ENCODE results near the gene TADA3. TPM values are rescaled to one million over a fixed set of nuclear protein-coding genes. Genes with fewer than 3 reads are reported as not detected.
"Not testable (repeated sequence)": the region's sequence is repeated elsewhere in the genome, so short reads cannot be mapped to it uniquely, and the experiment has no call there.

Gene TADA3
- total RNA-seq, 1 experiment from 2014 or later = 49.2 TPM

DNA sequence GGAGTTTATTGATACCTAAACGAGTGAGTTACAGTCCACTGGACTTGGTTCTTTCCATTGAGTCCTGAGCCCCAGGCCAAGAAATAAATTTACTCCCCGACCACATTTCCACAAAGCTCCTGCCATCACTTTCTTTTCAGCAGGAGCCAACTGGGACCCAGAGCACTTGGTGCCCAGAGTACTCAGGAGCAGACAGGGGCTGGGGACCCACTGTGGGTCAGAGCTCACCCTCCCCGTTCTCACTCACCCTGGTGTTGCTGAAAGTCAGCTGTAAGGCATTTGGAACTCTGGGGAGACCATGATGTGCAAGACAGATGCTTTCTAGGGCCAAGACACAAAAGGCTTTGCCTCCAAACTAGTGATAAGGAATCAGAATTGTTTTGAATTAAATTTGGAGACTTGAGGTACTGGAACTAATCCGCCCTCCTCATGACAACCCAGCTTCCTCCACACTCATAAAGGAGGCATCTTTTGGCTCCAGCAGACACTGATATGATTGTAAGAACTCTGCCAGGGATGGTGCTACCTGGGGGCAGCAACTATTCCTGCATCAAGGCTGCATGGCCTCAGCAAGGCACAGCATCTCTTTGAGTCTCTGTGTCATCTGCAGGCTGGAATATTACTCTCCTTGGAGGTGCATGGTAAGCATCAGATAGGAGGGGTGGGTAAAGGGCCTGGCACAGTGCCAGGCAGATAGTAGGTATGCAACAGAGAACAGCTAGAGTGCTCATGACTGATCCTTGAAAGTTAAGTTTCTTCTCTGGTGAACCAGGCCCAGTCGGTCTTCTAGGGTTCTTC lies 15.2 kb downstream of the TADA3 start:
- Histone ChIP-seq H3K9me3 (no peaks in the 10 kb centered on the region), H3K4me3 (ENCODE audit: low read depth, low read length) (no peak overlapping the region), H3K27me3 (replicated peaks; ENCODE audit: control insufficient read depth, insufficient read depth, low read length) (no peaks in the 10 kb centered on the region), H3K36me3 (ENCODE audit: control insufficient read depth, insufficient read depth, low read length) (no peaks in the 10 kb centered on the region), H3K4me1 (no peaks in the 10 kb centered on the region)
- H3K36me3 Mint-ChIP-seq (ENCODE audit: insufficient read depth, unreplicated experiment) = peaks cover under 1% of the 10 kb centered on the region
- DNase-seq = no peak
- no peaks in the 10 kb centered on the region for H3K9me3 Mint-ChIP-seq (ENCODE audit: unreplicated experiment)
- BruUV-seq (replicated peaks) = no TSS peak
- TF ChIP-seq, protein P1, sequence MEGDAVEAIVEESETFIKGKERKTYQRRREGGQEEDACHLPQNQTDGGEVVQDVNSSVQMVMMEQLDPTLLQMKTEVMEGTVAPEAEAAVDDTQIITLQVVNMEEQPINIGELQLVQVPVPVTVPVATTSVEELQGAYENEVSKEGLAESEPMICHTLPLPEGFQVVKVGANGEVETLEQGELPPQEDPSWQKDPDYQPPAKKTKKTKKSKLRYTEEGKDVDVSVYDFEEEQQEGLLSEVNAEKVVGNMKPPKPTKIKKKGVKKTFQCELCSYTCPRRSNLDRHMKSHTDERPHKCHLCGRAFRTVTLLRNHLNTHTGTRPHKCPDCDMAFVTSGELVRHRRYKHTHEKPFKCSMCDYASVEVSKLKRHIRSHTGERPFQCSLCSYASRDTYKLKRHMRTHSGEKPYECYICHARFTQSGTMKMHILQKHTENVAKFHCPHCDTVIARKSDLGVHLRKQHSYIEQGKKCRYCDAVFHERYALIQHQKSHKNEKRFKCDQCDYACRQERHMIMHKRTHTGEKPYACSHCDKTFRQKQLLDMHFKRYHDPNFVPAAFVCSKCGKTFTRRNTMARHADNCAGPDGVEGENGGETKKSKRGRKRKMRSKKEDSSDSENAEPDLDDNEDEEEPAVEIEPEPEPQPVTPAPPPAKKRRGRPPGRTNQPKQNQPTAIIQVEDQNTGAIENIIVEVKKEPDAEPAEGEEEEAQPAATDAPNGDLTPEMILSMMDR (IDR thresholded peaks at IDR 0.05; ENCODE audit: insufficient read depth in 1 of 2, low read depth in 1 of 2, low read length in 1 of 2, severe bottlenecking in 1 of 2, unreplicated experiment in 1 of 2) = no peak
- no peaks in the 10 kb centered on the region for H3K27me3 Mint-ChIP-seq (ENCODE audit: insufficient read depth, unreplicated experiment)
- intact Hi-C loops (cut with micrococcal nuclease; ENCODE audit: unreplicated experiment) = no loop called here
- no peaks in the 10 kb centered on the region for H3K4me1 Mint-ChIP-seq (ENCODE audit: low read depth, unreplicated experiment)
- ChIA-PET CTCF (interaction anchor here (0.5 kb wide), 1 partner anchor 215 kb away, joined by 4 read pairs; no protein-coding TSS in a partner anchor), POLR2A (no interaction called here)
- H3K4me3 Mint-ChIP-seq (ENCODE audit: unreplicated experiment) = no peak overlapping the region
- no peak overlapping the region for H3K27ac Mint-ChIP-seq (ENCODE audit: unreplicated experiment)

DNA sequence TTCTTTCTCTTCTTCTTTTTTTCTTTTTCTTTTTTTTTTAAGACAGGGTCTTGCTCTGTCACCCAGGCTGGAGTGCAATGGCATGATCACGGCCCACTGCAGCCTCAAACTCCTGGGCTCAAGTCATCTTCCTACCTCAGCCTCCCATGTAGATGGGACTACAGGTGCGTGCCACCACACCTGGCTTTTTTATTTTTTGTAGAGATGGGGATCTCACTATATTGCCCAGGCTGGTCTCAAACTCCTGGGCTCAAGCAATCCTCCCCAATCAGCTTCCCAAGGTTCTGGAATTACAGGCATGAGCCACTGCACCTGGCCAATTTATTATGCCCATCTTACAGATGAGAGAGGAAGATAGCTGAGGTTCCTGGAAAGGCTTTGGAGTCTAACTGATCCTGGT lies 21.3 kb downstream of the TADA3 start:
- DNase-seq; H3K27ac Mint-ChIP-seq (ENCODE audit: unreplicated experiment): not testable (repeated sequence)

DNA sequence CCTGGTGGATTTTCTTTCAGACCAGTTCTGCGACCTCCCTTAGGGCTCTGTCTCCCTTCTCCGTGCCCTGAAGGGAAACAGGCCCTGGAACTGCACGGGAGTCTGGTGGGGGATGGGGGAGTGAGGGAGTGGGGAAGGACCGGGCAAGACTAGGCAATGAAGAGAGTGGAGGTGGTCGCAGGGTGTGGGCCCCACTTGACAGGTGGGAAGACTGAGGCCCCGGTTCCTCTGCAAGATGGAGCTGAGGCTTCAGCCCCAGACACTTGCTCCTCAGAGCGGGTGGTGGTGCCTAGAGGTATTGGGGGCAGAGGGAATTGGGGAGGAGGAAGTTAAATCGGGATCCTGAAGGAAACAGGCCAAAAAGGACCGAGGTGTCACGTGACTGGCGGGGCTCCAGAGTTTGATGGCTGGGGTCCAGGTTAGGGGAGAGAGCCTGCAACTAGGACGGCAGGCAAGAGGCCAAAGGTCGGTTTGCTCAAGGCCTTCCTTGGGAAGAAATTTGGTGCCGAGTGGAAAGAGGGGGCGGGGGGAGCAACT lies 21.9 kb downstream of the TADA3 start:
- Mint-ChIP-seq H3K36me3 (ENCODE audit: insufficient read depth, unreplicated experiment) (peaks cover 6% of the 10 kb centered on the region), H3K4me1 (ENCODE audit: low read depth, unreplicated experiment) (peaks cover 7% of the 10 kb centered on the region), H3K27me3 (ENCODE audit: insufficient read depth, unreplicated experiment) (no peaks in the 10 kb centered on the region), H3K27ac (ENCODE audit: unreplicated experiment) (no peak overlapping the region), H3K9me3 (ENCODE audit: unreplicated experiment) (no peaks in the 10 kb centered on the region), H3K4me3 (ENCODE audit: unreplicated experiment) (peak overlapping the region; percentile 61)
- TF ChIP-seq, protein P1 (IDR thresholded peaks at IDR 0.05; ENCODE audit: insufficient read depth in 1 of 2, low read depth in 1 of 2, low read length in 1 of 2, severe bottlenecking in 1 of 2, unreplicated experiment in 1 of 2) = no peak
- H3K27me3 ChIP-seq (replicated peaks; ENCODE audit: control insufficient read depth, insufficient read depth, low read length) = no peaks in the 10 kb centered on the region
- peak overlapping the region; percentile 62 for H3K4me3 ChIP-seq (ENCODE audit: low read depth, low read length)
- H3K9me3 ChIP-seq = no peaks in the 10 kb centered on the region
- peak; percentile 41 to 51 for DNase-seq
- intact Hi-C loops (cut with micrococcal nuclease; ENCODE audit: unreplicated experiment) = loop anchor here (2.0 kb wide), 1 partner anchor 22 kb away; the partner anchor contains the start of gene OGG1
- no peaks in the 10 kb centered on the region; the same call in 1 of the 2 replicates for H3K36me3 ChIP-seq (ENCODE audit: control insufficient read depth, insufficient read depth, low read length)
- ChIA-PET POLR2A (no interaction called here), CTCF (no interaction called here)
- peaks cover 8% of the 10 kb centered on the region for H3K4me1 ChIP-seq
- TSS peak; percentile 20 for BruUV-seq (replicated peaks)

More for the DNA sequence above, 21.3 kb downstream of the TADA3 start:
- POLR2A ChIA-PET; H3K27me3 Mint-ChIP-seq (ENCODE audit: insufficient read depth, unreplicated experiment); H3K27me3 ChIP-seq (replicated peaks; ENCODE audit: control insufficient read depth, insufficient read depth, low read length); H3K36me3 Mint-ChIP-seq (ENCODE audit: insufficient read depth, unreplicated experiment); H3K9me3 Mint-ChIP-seq (ENCODE audit: unreplicated experiment); H3K9me3 ChIP-seq; BruUV-seq (replicated peaks); CTCF ChIA-PET; H3K36me3 ChIP-seq (ENCODE audit: control insufficient read depth, insufficient read depth, low read length); H3K4me1 Mint-ChIP-seq (ENCODE audit: low read depth, unreplicated experiment); H3K4me3 ChIP-seq (ENCODE audit: low read depth, low read length); H3K4me1 ChIP-seq: not testable (repeated sequence)
- peak overlapping the region; percentile 61 for H3K4me3 Mint-ChIP-seq (ENCODE audit: unreplicated experiment)
- intact Hi-C loops (cut with micrococcal nuclease; ENCODE audit: unreplicated experiment) = loop anchor here (2.0 kb wide), 1 partner anchor 22 kb away; the partner anchor contains the start of gene OGG1
